Muscle layer of duodenum (tissue), 2 donors: ENCODE results near the gene FBLN1.

Experiments
- H3K27ac ChIP-seq: one replicate; pipeline ENCODE4 v1.7.0; 2013; ENCODE audit warnings: mild to moderate bottlenecking, low read length
- H3K27me3 ChIP-seq: one replicate; pipeline ENCODE4 v1.7.0; 2013; ENCODE audit warnings: low read depth, mild to moderate bottlenecking, control low read depth, low read length
- H3K36me3 ChIP-seq, 2 donors: one replicate each; pipeline ENCODE4 v1.7.0; 2013; ENCODE audit warnings: low read length in 2 of 2, control low read depth in 1 of 2, mild to moderate bottlenecking in 1 of 2; ENCODE audit not compliant: insufficient read depth in 2 of 2, control insufficient read depth in 1 of 2
- H3K4me1 ChIP-seq, 2 donors: one replicate each; pipeline ENCODE4 v1.7.0; 2013; ENCODE audit warnings: low read length in 2 of 2, mild to moderate bottlenecking in 2 of 2, control low read depth in 1 of 2, moderate library complexity in 1 of 2; ENCODE audit not compliant: insufficient read depth in 2 of 2, control insufficient read depth in 1 of 2
- H3K4me3 ChIP-seq, 2 donors: one replicate each; pipeline ENCODE4 v1.7.0; 2013; ENCODE audit warnings: low read length in 2 of 2, low read depth in 1 of 2, mild to moderate bottlenecking in 1 of 2
- H3K9me3 ChIP-seq, 2 donors: one replicate each; pipeline ENCODE4 v1.7.0; 2013; ENCODE audit warnings: low read length in 2 of 2, control low read depth in 1 of 2, mild to moderate bottlenecking in 1 of 2; ENCODE audit not compliant: control insufficient read depth in 1 of 2
- donor health status: healthy.

The FBLN1 gene

DNA sequence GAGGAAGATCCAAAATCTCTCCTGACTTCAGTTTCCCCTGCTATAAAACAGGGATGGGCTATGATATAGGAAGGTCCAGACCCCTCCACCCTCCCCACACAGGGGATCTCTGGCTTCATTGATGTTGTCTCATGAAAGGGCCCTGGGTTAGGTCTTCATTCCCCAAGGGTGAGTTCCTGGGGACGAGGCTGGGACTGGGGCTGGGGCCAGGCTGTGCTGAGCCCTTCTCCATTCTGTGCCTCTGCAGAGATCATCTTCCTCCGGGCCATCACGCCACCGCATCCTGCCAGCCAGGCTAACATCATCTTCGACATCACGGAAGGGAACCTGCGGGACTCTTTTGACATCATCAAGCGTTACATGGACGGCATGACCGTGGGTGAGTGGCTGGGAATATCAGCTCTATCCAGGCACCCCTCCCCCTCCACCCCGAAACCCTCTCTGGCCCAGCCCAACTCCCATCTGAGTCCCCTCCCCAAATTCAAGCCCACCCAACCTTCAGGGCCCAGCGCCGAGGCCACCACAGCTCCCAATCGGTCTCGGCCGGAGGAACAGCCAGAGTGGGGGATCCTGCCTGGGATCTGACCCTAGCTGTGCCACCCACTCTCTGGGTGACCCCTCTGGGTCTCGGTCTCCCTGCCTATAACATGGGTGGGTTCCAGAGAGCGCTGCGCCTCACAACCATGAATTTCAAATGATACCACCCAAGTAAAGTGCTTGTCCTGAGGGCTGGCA lies 74.2 kb downstream of the FBLN1 start:
- Histone ChIP-seq H3K9me3 (peaks cover 0 to 3% of the 10 kb centered on the region in 2 donors), H3K27ac (no peak overlapping the region), H3K4me3 (no peak overlapping the region), H3K27me3 (no peaks in the 10 kb centered on the region), H3K4me1 (peaks cover 0 to 10% of the 10 kb centered on the region in 2 donors), H3K36me3 (peaks cover 0 to 8% of the 10 kb centered on the region in 2 donors)

DNA sequence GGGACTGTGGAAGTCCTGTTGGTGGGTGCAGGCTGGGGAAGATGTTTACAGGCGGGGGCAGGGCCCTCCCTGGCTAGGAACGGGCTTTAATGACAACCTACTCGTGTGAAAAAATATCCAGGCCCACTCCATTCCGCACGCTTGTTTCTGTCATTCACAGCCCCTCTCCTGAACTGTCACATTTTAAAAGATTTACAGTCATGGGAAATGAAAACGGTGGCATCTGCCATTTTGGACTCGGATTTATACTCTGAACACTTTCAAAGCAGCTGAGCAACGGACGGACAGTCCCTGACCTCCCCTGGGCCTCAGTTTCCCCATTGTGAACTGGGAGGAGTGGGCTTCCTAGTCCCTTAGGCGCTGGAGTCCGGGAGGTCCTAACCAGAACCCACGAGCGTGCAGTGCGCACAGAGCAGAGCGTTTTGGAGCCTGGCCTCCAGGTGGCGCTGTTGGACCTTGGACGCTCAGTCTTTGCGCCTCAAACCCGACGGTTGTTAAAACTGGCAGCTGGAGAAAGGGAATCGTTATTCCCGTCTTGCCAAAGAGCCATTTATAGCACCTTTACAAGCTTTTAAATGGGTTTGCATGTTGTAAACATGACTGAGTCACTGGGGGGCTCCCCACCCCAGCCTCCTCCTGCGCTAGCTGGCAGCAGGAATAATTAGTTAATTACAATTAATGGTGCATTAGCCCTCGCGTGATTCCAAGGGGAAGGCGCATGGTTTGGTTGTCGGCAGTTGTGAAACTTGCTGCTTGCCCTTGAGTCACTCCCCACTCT lies 75.3 kb downstream of the FBLN1 start:
- Histone ChIP-seq H3K36me3 (peaks cover 0 to 8% of the 10 kb centered on the region in 2 donors), H3K4me3 (no peak overlapping the region), H3K4me1 (peaks cover 0 to 16% of the 10 kb centered on the region in 2 donors), H3K9me3 (no peaks in the 10 kb centered on the region), H3K27ac (no peak overlapping the region), H3K27me3 (no peaks in the 10 kb centered on the region)

DNA sequence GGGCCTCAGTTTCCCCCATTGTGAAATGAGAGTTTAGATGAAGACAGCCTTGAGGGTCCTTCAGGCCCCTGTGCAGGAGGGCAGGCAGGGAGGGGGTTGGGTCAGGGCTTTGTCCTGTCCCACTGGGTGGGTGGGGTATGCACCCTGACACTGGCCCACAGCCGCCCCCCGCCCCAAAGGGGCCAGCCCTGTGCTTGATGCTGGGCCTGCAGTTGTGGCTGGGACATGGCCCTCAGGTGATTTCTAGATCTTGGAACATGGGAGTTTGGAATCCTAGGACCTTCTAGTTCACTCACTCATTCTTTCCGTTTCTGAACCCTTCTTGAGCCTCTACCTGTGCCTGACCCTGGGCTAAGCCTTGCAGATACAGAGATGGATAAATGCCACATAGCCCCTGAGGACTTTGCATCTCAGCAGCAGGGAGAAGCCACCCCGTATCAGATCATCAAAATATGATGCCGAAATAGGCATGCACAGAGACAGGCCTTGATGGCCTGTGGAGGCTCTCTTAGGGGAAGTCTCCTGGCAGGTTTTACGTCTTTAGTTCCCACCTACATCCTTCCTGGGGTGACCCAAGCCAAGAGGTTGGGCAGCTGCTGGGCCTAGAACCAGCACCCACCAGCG lies 76.0 kb downstream of the FBLN1 start:
- no peak overlapping the region for H3K4me3 ChIP-seq
- H3K9me3 ChIP-seq: no peaks in the 10 kb centered on the region
- H3K36me3 ChIP-seq: peaks cover 0 to 8% of the 10 kb centered on the region in 2 donors
- H3K4me1 ChIP-seq: peaks cover 0 to 22% of the 10 kb centered on the region in 2 donors
- H3K27me3 ChIP-seq: no peaks in the 10 kb centered on the region
- H3K27ac ChIP-seq: no peak overlapping the region

DNA sequence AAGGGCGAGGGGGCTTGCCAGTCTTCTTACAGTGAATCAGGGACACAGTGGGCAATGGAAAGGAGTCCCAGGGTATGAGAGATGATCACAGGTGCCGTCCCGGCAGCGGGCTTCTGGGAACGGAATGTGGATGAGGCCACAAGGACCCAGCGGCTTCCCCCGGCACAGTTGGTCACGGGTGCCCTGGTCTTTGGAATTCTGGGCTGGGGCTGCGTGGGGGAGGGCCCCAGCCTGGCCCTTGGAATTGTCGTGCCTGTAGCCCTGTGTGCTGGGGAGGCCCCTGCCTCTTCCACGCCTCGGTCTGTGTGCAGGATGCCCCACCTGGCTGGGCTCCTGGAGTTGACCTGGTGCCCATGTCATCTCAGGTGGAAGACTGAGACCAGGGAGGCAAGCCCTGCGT lies 76.6 kb downstream of the FBLN1 start:
- H3K36me3 ChIP-seq: peaks cover 0 to 8% of the 10 kb centered on the region in 2 donors
- H3K9me3 ChIP-seq: no peaks in the 10 kb centered on the region
- H3K4me1 ChIP-seq: peaks cover 0 to 22% of the 10 kb centered on the region in 2 donors
- H3K27me3 ChIP-seq: no peaks in the 10 kb centered on the region
- no peak overlapping the region for H3K27ac ChIP-seq
- no peak overlapping the region for H3K4me3 ChIP-seq

DNA sequence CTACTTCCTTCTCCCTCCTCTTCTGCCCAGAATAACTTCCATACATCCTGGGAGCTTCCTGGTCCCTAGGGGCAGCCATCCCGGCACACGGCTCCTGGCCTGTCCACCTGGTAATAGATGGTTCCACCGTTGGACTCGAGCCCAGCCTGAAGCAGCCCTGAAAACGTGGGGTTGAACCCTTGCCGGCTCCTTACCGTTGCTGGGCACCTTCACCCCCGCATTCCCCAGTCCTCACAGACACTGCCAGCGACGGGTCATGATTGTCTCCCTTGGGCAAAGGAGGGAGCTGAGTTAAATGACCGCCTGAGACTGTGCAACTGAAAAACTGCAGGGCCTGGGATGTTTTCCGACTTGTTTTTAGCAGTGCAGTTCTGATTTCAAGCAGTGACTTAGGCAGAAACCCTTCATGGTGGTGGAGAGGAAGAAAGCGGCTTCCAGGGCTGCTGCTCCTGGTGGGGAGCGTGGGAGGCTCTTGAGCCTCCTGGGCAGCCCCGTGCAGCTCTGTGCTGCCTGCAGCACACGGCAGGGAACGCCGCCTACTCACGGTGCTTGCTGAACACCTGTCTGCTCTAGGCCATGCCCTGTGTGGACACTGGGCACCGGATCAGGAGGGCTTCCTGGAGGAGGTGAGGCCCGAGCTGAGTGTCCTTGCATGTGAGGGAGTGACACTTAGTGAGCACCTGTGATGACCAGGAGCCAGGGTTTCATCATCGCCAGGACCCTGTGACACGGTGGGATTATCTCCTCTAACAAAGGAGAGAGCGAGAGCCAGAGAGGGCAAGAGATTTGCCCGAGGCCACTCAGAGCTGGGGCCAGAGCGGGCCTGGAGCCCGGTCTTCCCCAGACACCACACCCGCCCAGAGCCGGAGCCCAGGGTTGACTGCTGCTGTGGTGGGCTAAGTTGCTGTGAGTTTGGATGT lies 77.4 kb downstream of the FBLN1 start:
- Histone ChIP-seq H3K9me3 (no peaks in the 10 kb centered on the region), H3K27me3 (no peaks in the 10 kb centered on the region), H3K27ac (no peak overlapping the region), H3K4me1 (peaks cover 0 to 28% of the 10 kb centered on the region in 2 donors), H3K36me3 (peaks cover 0 to 8% of the 10 kb centered on the region in 2 donors), H3K4me3 (no peak overlapping the region)

DNA sequence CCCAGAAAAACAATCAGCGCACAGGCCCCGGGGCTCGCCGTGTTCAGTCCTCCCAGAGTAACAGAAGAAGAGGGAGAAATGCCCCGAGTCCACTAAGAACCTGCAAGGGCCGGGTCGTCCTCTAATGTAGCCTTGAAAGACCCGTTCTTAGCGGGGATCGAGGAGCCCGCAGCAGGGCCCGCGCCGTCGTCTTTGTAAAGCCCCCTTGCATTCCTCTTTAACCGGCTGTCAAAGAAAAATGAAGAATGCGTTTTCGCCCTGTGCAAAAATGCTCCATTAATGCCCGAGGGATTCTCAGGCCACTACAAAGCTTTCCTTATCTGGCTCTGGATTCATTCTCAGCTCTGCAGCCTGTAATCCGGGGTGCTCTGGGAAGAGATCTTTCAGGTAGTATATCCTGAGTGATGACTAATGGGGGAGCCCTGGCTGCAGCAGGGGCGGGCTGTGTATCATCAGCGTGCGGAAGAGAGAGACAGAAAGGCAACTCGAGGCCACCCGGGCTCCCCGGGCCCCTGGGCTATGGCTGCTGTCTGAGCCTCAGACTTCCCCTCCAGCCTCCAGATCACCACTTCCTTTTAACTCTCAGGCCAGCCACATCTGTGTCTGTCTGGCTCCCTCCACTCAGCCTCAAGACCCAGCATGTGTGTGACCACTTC lies 78.2 kb downstream of the FBLN1 start:
- Histone ChIP-seq H3K36me3 (peaks cover 0 to 8% of the 10 kb centered on the region in 2 donors), H3K27ac (no peak overlapping the region), H3K27me3 (no peaks in the 10 kb centered on the region), H3K4me3 (no peak overlapping the region), H3K9me3 (no peaks in the 10 kb centered on the region), H3K4me1 (peaks cover 0 to 28% of the 10 kb centered on the region in 2 donors)

DNA sequence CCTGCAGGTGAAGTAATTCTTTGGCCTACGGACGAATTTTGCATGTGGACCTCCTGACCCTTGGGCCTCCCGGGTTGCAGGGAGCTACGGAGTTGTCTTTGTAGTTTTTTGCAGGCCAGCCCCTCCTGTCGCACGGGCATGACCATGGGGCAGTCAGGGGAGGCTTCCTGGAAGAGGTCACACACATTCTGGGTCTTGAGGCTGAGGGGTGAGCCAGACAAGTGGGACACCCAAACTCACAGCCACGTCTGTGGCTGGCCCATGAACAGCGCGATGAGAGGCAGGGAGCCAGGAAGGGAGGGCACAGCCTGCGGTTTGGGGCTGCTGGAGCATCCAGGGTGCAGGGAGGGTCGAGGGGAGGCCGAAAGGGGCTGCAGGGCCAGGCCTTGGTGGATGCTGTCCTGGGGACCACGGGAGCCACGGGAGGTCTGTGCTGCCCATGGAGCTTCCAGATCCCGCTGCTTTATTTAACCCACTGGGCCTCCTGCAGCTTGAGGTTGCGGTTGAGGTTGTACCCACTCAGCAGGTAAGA lies 78.9 kb downstream of the FBLN1 start:
- no peak overlapping the region for H3K4me3 ChIP-seq
- H3K36me3 ChIP-seq: peaks cover 0 to 8% of the 10 kb centered on the region in 2 donors
- no peaks in the 10 kb centered on the region for H3K27me3 ChIP-seq
- H3K27ac ChIP-seq: no peak overlapping the region
- H3K4me1 ChIP-seq: peaks cover 0 to 28% of the 10 kb centered on the region in 2 donors
- no peaks in the 10 kb centered on the region for H3K9me3 ChIP-seq

DNA sequence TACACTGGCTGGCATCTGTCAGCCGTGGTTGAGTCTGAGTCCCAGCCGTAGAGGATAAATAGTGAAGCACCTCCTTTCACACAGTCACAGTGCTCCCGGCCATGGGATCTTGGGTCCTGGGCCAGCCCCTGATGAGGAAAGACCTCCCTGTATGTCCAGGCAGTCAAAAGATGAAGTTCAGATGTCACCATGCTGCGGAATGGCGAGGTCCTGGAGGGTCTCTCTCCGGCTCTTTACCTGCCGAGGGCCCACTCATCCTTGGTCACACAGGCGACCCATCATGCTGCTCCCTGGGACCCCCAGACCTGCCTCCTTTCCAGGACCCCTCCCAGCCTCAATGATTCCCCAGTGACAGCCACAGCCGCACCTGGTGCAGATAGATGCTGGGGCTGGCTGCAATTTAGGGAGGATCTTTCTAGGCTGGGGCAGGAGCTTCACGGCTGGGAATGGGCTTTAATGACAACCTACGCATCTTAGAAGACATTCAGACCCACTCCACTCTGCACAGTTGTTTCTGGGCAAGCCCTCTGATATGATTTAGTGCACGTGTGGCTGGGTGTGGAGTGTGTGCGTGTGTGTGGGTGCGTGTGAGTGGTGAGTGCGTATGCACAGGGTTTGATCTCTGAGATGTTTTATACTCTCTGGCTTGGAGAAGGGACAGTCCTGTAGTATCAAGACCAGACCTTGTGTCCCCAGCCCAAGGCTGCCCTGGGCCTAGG lies 79.7 kb downstream of the FBLN1 start:
- H3K9me3 ChIP-seq: no peaks in the 10 kb centered on the region
- H3K4me3 ChIP-seq: no peak overlapping the region
- peaks cover 0 to 2% of the 10 kb centered on the region in 2 donors for H3K36me3 ChIP-seq
- no peak overlapping the region for H3K27ac ChIP-seq
- peaks cover 0 to 28% of the 10 kb centered on the region in 2 donors for H3K4me1 ChIP-seq
- H3K27me3 ChIP-seq: no peaks in the 10 kb centered on the region

DNA sequence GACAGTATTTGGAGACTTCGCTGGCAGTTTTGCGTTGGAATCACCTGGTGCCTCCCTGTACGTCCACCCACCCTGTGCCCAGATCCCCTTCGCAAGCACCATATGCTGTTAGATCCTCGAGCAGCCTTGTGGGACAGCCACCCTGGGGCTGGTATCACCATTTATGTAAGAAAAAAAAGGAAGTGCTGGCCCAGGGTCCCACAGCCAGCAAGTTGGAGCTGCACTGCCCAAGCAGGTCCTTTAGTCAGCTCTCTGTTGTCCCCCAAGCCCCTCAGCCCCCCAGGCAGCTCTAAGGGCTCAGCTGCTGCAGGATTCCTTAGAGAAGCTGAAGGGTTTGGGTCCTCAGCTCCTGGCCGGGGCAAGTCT lies 80.3 kb downstream of the FBLN1 start:
- Histone ChIP-seq H3K9me3 (no peaks in the 10 kb centered on the region), H3K4me3 (no peak overlapping the region), H3K36me3 (no peaks in the 10 kb centered on the region), H3K27me3 (no peaks in the 10 kb centered on the region), H3K27ac (no peak overlapping the region), H3K4me1 (peaks cover 0 to 28% of the 10 kb centered on the region in 2 donors)

DNA sequence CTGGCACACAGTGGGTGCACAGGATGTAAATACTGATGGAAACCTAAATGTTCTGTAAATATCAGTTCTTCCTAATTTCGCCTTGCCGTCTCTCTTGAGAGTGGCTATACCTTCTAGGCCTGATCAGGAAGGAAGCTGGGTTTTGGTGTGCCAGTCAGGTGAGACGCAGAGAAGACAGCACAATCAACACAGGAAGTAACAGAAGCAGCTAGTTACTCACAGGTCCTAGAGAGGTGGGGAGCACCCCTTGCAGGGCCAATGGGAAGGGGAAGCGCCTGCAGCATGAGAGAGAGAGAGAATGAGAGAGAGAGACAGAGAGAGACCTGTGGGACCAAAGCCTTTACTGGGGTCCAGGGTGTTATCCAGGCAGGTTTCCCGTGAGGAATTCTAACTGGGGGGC lies 80.8 kb downstream of the FBLN1 start:
- Histone ChIP-seq H3K4me3 (no peak overlapping the region), H3K4me1 (peaks cover 0 to 28% of the 10 kb centered on the region in 2 donors), H3K27me3 (no peaks in the 10 kb centered on the region), H3K36me3 (no peaks in the 10 kb centered on the region), H3K9me3 (no peaks in the 10 kb centered on the region), H3K27ac (no peak overlapping the region)
